ENCODE results near the gene CLDN6.

- TF ChIP-seq OSR1 (CRISPR knock-in tag; IDR thresholded peaks at IDR 0.05) (no peak), GLIS3 (CRISPR knock-in tag; IDR thresholded peaks at IDR 0.05) (no peak), PATZ1 (CRISPR knock-in tag; IDR thresholded peaks at IDR 0.05; ENCODE audit: borderline replicate concordance) (no peak), TSHZ2 (CRISPR knock-in tag; IDR thresholded peaks at IDR 0.05) (no peak), ZFP3 (CRISPR knock-in tag; IDR thresholded peaks at IDR 0.05) (no peak), PPARA (CRISPR knock-in tag; IDR thresholded peaks at IDR 0.05; ENCODE audit: borderline replicate concordance) (no peak), CSDC2 (CRISPR knock-in tag; IDR thresholded peaks at IDR 0.05) (no peak), ZNF70 (CRISPR knock-in tag; IDR thresholded peaks at IDR 0.05) (no peak), ISL1 (CRISPR knock-in tag; IDR thresholded peaks at IDR 0.05) (no peak), ZFP30 (CRISPR knock-in tag; IDR thresholded peaks at IDR 0.05) (no peak), CREB5 (CRISPR knock-in tag; IDR thresholded peaks at IDR 0.05; ENCODE audit: low read depth) (no peak), SNAI2 (CRISPR knock-in tag; IDR thresholded peaks at IDR 0.05) (no peak), TCF4 (CRISPR knock-in tag; IDR thresholded peaks at IDR 0.05; ENCODE audit: borderline replicate concordance) (no peak)
These were observed 47.9 kb upstream of the CLDN6 start for GRCh38 chr16:3065742-3066439.
